WTC11 (cell line): ENCODE measurements around the gene CHSY3. TPM values are rescaled to one million over a fixed set of nuclear protein-coding genes. Genes with fewer than 3 reads are reported as not detected.

ENCODE experiments used
- ATAC-seq: fragments of 200-7000 bp; cut with Tn5 transposase; 2 replicates; pipeline ENCODE4 v1.10.0; 2021; ENCODE audit warnings: mild to moderate bottlenecking, moderate library complexity
- CTCF ChIA-PET: fragments of 300-600 bp; sonication (Branson Sonifier 250); formaldehyde crosslinking; loops from one replicate; lab custom pipeline; 2021; ENCODE audit warnings: antibody characterized with exemption; lab: Charles Lee
- POLR2A ChIA-PET: fragments of 350-600 bp; sonication (Branson Sonifier 250); formaldehyde crosslinking; loops from one replicate; lab custom pipeline; 2021; ENCODE audit warnings: antibody characterized with exemption; lab: Charles Lee
- DNase-seq: peaks from one replicate; pipeline ENCODE4 v3.0.0; 2021; ENCODE audit warnings: low spot score
- H3K27ac Mint-ChIP-seq: 2 replicates; pipeline ENCODE4 v1.8.0; 2021; ENCODE audit warnings: mixed read lengths
- H3K27me3 Mint-ChIP-seq: 2 replicates; pipeline ENCODE4 v1.8.0; 2021; ENCODE audit warnings: low read depth, mild to moderate bottlenecking, moderate library complexity, mixed read lengths
- H3K36me3 Mint-ChIP-seq: 2 replicates; pipeline ENCODE4 v1.8.0; 2021; ENCODE audit warnings: mixed read lengths
- H3K4me1 Mint-ChIP-seq: 2 replicates; pipeline ENCODE4 v1.8.0; 2022; ENCODE audit warnings: mixed read lengths
- H3K4me3 Mint-ChIP-seq: 2 replicates; pipeline ENCODE4 v1.8.0; 2021; ENCODE audit warnings: mild to moderate bottlenecking, moderate library complexity, mixed read lengths
- H3K9me3 Mint-ChIP-seq: 2 replicates; pipeline ENCODE4 v1.8.0; 2021; ENCODE audit warnings: mixed read lengths
- GABPB1 ChIP-seq: sonication (generic); formaldehyde crosslinking; IDR thresholded peaks from 2 replicates; pipeline ENCODE4 v1.8.1; 2023; ENCODE audit warnings: mild to moderate bottlenecking, missing genetic modification reagents
- GTF2I ChIP-seq: fragments of 250-450 bp; sonication (Bioruptor Pico); conservative IDR thresholded peaks from 2 replicates; pipeline ENCODE4 v1.4.0; 2021; ENCODE audit warnings: mild to moderate bottlenecking
- NR1H2 ChIP-seq: sonication (generic); formaldehyde crosslinking; IDR thresholded peaks from 2 replicates; pipeline ENCODE4 v1.9.0; 2021; ENCODE audit warnings: mild to moderate bottlenecking, moderate library complexity, missing genetic modification reagents
- TEAD1 ChIP-seq: sonication (generic); formaldehyde crosslinking; IDR thresholded peaks from 2 replicates; pipeline ENCODE4 v1.8.0; 2022; ENCODE audit warnings: mild to moderate bottlenecking, missing genetic modification reagents
- TEAD4 ChIP-seq: sonication (generic); formaldehyde crosslinking; IDR thresholded peaks from 2 replicates; pipeline ENCODE4 v1.8.0; 2022; ENCODE audit warnings: mild to moderate bottlenecking, missing genetic modification reagents
- ZNF219 ChIP-seq: sonication (generic); formaldehyde crosslinking; IDR thresholded peaks from 2 replicates; pipeline ENCODE4 v1.8.0; 2023; ENCODE audit warnings: missing genetic modification reagents, mild to moderate bottlenecking, borderline replicate concordance
- ZNF263 ChIP-seq: sonication (generic); formaldehyde crosslinking; IDR thresholded peaks from 2 replicates; pipeline ENCODE4 v1.8.1; 2022; ENCODE audit warnings: low read depth, mild to moderate bottlenecking, moderate library complexity, missing genetic modification reagents
- total RNA-seq: library from RNA; stranded (reverse); gene quantifications from 3 replicates; pipeline ENCODE4 v1.2.3, GENCODE V29; 2021
- TF ChIP-seq, protein P1 (sequence below): sonication (generic); formaldehyde crosslinking; IDR thresholded peaks from 2 replicates; pipeline ENCODE4 v1.8.1; 2023; ENCODE audit warnings: mild to moderate bottlenecking, missing genetic modification reagents
- TF ChIP-seq, protein P2 (sequence below): sonication (generic); formaldehyde crosslinking; IDR thresholded peaks from 2 replicates; pipeline ENCODE4 v1.8.0; 2022; ENCODE audit warnings: mild to moderate bottlenecking, missing genetic modification reagents
- TF ChIP-seq, protein P3 (sequence below): sonication (generic); formaldehyde crosslinking; IDR thresholded peaks from 2 replicates; pipeline ENCODE4 v1.8.0; 2022; ENCODE audit warnings: mild to moderate bottlenecking, missing genetic modification reagents
- TF ChIP-seq, protein P4 (sequence below): fragments of 250-450 bp; sonication (Bioruptor Pico); IDR thresholded peaks from 2 replicates; pipeline ENCODE4 v1.9.0; 2021; ENCODE audit warnings: mild to moderate bottlenecking
- TF ChIP-seq, protein P5 (sequence below): sonication (generic); formaldehyde crosslinking; IDR thresholded peaks from 2 replicates; pipeline ENCODE4 v1.8.1; 2023; ENCODE audit warnings: mild to moderate bottlenecking, missing genetic modification reagents, borderline replicate concordance
- TF ChIP-seq, protein P6 (sequence below): sonication (generic); formaldehyde crosslinking; IDR thresholded peaks from 2 replicates; pipeline ENCODE4 v1.8.1; 2023; ENCODE audit warnings: mild to moderate bottlenecking, missing genetic modification reagents, moderate library complexity
- TF ChIP-seq, protein P7 (sequence below): fragments of 250-450 bp; sonication (Bioruptor Pico); IDR thresholded peaks from 2 replicates; pipeline ENCODE4 v1.8.0; 2021; ENCODE audit warnings: mild to moderate bottlenecking

The CHSY3 gene
- total RNA-seq, 1 experiment from 2014 or later = 0.98 TPM

DNA sequence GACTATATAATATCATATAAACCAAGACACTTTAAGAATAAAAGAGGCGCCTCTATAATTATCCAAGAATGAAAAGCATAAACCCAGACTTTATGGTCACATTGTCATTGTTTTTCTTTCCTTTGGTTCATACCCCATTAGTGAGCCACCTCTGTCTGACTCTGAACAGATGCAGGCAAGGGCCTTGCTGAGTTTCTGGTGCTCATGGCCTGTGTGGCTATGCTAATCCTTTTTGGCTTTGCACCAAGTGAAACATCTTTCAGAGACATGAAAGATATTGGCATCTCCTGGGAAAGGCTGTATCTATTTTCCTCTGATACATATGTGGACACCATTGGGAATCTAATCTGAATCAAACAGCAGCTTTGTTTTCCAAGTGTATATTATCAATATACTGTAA is 222.5 kb downstream of the CHSY3 start:
- no peaks in the 10 kb centered on the region for H3K36me3 Mint-ChIP-seq
- POLR2A ChIA-PET = no interaction called here
- TF ChIP-seq NR1H2 (CRISPR knock-in tag) (no peak), ZNF219 (no peak), GTF2I (CRISPR knock-in tag) (no peak), TEAD1 (CRISPR knock-in tag) (no peak), ZNF263 (CRISPR knock-in tag) (no peak), GABPB1 (CRISPR knock-in tag) (no peak), TEAD4 (CRISPR knock-in tag) (no peak)
- TF ChIP-seq, protein P1, sequence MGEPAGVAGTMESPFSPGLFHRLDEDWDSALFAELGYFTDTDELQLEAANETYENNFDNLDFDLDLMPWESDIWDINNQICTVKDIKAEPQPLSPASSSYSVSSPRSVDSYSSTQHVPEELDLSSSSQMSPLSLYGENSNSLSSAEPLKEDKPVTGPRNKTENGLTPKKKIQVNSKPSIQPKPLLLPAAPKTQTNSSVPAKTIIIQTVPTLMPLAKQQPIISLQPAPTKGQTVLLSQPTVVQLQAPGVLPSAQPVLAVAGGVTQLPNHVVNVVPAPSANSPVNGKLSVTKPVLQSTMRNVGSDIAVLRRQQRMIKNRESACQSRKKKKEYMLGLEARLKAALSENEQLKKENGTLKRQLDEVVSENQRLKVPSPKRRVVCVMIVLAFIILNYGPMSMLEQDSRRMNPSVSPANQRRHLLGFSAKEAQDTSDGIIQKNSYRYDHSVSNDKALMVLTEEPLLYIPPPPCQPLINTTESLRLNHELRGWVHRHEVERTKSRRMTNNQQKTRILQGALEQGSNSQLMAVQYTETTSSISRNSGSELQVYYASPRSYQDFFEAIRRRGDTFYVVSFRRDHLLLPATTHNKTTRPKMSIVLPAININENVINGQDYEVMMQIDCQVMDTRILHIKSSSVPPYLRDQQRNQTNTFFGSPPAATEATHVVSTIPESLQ (CRISPR knock-in tag) = no peak
- TF ChIP-seq, protein P2, sequence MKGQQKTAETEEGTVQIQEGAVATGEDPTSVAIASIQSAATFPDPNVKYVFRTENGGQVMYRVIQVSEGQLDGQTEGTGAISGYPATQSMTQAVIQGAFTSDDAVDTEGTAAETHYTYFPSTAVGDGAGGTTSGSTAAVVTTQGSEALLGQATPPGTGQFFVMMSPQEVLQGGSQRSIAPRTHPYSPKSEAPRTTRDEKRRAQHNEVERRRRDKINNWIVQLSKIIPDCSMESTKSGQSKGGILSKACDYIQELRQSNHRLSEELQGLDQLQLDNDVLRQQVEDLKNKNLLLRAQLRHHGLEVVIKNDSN (CRISPR knock-in tag) = no peak
- TF ChIP-seq, protein P3, sequence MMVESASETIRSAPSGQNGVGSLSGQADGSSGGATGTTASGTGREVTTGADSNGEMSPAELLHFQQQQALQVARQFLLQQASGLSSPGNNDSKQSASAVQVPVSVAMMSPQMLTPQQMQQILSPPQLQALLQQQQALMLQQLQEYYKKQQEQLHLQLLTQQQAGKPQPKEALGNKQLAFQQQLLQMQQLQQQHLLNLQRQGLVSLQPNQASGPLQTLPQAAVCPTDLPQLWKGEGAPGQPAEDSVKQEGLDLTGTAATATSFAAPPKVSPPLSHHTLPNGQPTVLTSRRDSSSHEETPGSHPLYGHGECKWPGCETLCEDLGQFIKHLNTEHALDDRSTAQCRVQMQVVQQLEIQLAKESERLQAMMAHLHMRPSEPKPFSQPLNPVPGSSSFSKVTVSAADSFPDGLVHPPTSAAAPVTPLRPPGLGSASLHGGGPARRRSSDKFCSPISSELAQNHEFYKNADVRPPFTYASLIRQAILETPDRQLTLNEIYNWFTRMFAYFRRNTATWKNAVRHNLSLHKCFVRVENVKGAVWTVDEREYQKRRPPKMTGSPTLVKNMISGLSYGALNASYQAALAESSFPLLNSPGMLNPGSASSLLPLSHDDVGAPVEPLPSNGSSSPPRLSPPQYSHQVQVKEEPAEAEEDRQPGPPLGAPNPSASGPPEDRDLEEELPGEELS = no peak
- TF ChIP-seq, protein P4, sequence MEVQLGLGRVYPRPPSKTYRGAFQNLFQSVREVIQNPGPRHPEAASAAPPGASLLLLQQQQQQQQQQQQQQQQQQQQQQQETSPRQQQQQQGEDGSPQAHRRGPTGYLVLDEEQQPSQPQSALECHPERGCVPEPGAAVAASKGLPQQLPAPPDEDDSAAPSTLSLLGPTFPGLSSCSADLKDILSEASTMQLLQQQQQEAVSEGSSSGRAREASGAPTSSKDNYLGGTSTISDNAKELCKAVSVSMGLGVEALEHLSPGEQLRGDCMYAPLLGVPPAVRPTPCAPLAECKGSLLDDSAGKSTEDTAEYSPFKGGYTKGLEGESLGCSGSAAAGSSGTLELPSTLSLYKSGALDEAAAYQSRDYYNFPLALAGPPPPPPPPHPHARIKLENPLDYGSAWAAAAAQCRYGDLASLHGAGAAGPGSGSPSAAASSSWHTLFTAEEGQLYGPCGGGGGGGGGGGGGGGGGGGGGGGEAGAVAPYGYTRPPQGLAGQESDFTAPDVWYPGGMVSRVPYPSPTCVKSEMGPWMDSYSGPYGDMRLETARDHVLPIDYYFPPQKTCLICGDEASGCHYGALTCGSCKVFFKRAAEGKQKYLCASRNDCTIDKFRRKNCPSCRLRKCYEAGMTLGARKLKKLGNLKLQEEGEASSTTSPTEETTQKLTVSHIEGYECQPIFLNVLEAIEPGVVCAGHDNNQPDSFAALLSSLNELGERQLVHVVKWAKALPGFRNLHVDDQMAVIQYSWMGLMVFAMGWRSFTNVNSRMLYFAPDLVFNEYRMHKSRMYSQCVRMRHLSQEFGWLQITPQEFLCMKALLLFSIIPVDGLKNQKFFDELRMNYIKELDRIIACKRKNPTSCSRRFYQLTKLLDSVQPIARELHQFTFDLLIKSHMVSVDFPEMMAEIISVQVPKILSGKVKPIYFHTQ (CRISPR knock-in tag) = no peak
- TF ChIP-seq, protein P5, sequence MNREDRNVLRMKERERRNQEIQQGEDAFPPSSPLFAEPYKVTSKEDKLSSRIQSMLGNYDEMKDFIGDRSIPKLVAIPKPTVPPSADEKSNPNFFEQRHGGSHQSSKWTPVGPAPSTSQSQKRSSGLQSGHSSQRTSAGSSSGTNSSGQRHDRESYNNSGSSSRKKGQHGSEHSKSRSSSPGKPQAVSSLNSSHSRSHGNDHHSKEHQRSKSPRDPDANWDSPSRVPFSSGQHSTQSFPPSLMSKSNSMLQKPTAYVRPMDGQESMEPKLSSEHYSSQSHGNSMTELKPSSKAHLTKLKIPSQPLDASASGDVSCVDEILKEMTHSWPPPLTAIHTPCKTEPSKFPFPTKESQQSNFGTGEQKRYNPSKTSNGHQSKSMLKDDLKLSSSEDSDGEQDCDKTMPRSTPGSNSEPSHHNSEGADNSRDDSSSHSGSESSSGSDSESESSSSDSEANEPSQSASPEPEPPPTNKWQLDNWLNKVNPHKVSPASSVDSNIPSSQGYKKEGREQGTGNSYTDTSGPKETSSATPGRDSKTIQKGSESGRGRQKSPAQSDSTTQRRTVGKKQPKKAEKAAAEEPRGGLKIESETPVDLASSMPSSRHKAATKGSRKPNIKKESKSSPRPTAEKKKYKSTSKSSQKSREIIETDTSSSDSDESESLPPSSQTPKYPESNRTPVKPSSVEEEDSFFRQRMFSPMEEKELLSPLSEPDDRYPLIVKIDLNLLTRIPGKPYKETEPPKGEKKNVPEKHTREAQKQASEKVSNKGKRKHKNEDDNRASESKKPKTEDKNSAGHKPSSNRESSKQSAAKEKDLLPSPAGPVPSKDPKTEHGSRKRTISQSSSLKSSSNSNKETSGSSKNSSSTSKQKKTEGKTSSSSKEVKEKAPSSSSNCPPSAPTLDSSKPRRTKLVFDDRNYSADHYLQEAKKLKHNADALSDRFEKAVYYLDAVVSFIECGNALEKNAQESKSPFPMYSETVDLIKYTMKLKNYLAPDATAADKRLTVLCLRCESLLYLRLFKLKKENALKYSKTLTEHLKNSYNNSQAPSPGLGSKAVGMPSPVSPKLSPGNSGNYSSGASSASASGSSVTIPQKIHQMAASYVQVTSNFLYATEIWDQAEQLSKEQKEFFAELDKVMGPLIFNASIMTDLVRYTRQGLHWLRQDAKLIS (CRISPR knock-in tag) = no peak
- TF ChIP-seq, protein P6, sequence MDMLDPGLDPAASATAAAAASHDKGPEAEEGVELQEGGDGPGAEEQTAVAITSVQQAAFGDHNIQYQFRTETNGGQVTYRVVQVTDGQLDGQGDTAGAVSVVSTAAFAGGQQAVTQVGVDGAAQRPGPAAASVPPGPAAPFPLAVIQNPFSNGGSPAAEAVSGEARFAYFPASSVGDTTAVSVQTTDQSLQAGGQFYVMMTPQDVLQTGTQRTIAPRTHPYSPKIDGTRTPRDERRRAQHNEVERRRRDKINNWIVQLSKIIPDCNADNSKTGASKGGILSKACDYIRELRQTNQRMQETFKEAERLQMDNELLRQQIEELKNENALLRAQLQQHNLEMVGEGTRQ (CRISPR knock-in tag) = no peak
- TF ChIP-seq, protein P7, sequence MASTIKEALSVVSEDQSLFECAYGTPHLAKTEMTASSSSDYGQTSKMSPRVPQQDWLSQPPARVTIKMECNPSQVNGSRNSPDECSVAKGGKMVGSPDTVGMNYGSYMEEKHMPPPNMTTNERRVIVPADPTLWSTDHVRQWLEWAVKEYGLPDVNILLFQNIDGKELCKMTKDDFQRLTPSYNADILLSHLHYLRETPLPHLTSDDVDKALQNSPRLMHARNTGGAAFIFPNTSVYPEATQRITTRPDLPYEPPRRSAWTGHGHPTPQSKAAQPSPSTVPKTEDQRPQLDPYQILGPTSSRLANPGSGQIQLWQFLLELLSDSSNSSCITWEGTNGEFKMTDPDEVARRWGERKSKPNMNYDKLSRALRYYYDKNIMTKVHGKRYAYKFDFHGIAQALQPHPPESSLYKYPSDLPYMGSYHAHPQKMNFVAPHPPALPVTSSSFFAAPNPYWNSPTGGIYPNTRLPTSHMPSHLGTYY (CRISPR knock-in tag) = no peak
- H3K27ac Mint-ChIP-seq = no peak overlapping the region
- H3K9me3 Mint-ChIP-seq = no peaks in the 10 kb centered on the region
- CTCF ChIA-PET = no interaction called here
- DNase-seq = no peak
- no peaks in the 10 kb centered on the region for H3K4me1 Mint-ChIP-seq
- H3K27me3 Mint-ChIP-seq = peaks cover 5% of the 10 kb centered on the region; the same call in 1 of the 2 replicates
- no peak overlapping the region for H3K4me3 Mint-ChIP-seq
- ATAC-seq = no peak
